ENCODE results near the gene PDE8B.

PDE8B gene

GRCh38 chr5:77322406-77322805, 111.9 kb downstream of the PDE8B start:
- no peaks in the 10 kb centered on the region for H3K9me3 Mint-ChIP-seq
- no peaks in the 10 kb centered on the region for H3K36me3 Mint-ChIP-seq (ENCODE audit: low read depth)

DNA sequence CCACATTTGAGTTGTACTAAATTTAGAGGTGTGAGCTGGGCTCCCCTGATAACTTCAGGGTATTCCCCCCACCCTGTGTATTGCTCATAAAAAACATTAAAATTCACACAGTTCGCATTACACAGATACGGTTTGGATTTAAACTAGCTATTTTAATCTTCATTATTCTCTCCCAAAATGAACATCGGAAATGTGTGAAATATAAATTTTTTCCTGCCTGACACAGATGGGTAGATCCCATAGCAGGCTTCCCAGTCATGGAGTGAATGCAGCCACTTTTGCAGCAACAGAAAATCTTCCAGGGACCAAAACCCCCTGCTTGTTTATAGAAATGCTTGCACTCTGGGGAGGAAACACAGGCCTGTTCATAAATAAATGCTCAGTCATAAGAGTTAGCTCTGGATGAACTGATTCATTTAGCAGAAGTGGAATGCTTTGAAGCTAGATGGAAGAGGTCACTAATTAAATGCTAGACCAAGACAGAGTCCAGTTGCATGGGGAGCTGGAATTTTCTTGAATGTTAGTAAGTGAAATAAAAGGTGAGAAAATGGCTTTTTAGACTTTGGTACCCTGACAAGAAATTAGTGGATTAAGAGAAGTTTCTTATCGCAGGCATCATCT, 115.6 kb downstream of the PDE8B start:
- peaks cover 21% of the 10 kb centered on the region for H3K4me1 Mint-ChIP-seq (ENCODE audit: low read depth)
- H3K9me3 Mint-ChIP-seq: no peaks in the 10 kb centered on the region
- H3K27ac Mint-ChIP-seq: no peak overlapping the region
- DNase-seq: no peak
- H3K27me3 Mint-ChIP-seq: peaks cover 11% of the 10 kb centered on the region
- H3K4me3 Mint-ChIP-seq: no peak overlapping the region
- no peaks in the 10 kb centered on the region for H3K36me3 Mint-ChIP-seq (ENCODE audit: low read depth)

More at GRCh38 chr5:77322406-77322805, 111.9 kb downstream of the PDE8B start:
- DNase-seq: no peak
- Mint-ChIP-seq H3K4me1 (ENCODE audit: low read depth) (no peaks in the 10 kb centered on the region), H3K27ac (no peak overlapping the region), H3K27me3 (peaks cover 5% of the 10 kb centered on the region), H3K4me3 (no peak overlapping the region)

- Mint-ChIP-seq H3K36me3 (ENCODE audit: low read depth) (no peaks in the 10 kb centered on the region), H3K4me1 (ENCODE audit: low read depth) (peaks cover 21% of the 10 kb centered on the region), H3K4me3 (no peak overlapping the region), H3K27ac (no peak overlapping the region), H3K27me3 (peaks cover 13% of the 10 kb centered on the region), H3K9me3 (no peaks in the 10 kb centered on the region)
- no peak for DNase-seq
Measured at GRCh38 chr5:77326986-77327734, 116.7 kb downstream of the PDE8B start.

DNA sequence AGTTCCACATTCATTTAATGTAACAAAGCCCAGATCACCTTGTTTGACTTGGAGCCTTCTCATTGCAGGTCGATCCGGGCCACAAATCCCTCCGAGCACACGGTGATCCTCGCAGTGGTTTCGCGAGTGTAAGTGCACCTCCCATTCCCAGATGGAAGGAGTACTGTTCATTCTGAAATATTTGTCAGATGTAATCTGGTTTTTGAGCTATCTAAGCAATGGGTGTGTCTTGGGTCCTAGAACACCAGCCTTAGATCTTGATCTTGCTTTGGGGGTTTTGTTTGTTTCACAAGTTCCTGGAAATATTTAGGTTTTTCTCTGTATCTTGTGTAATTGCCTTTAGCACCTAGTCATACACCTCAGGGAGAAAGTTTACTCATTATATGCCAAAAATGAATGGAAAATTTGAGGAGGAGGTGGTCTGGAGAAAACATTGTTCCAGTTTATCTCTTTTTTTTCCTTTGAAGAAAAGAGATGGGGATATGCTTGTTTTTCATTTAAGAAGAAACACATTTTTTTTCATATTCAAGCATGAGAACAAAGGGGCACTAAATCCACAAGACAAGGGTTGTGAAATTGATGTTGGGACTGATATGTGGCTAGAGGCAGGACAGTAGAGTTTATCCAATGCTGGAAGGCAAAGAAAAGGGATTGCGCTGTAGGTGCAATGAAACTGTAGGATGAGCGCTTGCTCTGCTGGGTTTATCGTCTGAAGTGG, 118.6 kb downstream of the PDE8B start:
- no peak for DNase-seq
- Mint-ChIP-seq H3K27ac (peak overlapping the region; percentile 79), H3K9me3 (no peaks in the 10 kb centered on the region), H3K4me3 (no peak overlapping the region), H3K36me3 (ENCODE audit: low read depth) (no peaks in the 10 kb centered on the region), H3K27me3 (peaks cover 13% of the 10 kb centered on the region), H3K4me1 (ENCODE audit: low read depth) (peaks cover 21% of the 10 kb centered on the region)

GRCh38 chr5:77329664-77330430, 119.4 kb downstream of the PDE8B start:
- no peaks in the 10 kb centered on the region for H3K36me3 Mint-ChIP-seq (ENCODE audit: low read depth)
- no peak for DNase-seq
- peak overlapping the region; percentile 79 for H3K27ac Mint-ChIP-seq
- peaks cover 13% of the 10 kb centered on the region for H3K27me3 Mint-ChIP-seq
- H3K4me3 Mint-ChIP-seq: no peak overlapping the region
- H3K9me3 Mint-ChIP-seq: no peaks in the 10 kb centered on the region
- H3K4me1 Mint-ChIP-seq (ENCODE audit: low read depth): peaks cover 21% of the 10 kb centered on the region

DNA sequence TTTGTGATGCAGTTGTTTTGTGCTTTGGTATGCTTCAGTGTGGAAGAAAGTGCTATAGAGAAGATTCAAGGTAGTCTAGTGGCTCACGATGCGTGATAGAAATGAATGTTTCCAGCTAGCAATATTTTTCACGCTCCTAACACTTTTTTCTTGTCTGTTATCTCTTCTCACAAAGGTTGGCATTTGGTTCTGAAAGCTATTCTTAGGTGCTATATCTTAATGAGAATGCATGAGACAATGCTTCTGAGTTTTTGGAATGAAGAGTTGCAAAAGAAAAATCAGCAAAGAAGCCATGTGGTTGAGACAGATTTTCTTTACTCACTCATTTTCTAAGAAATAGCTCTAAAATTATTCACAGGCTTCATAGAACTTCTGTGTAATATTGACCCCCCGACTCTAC, 122.6 kb downstream of the PDE8B start:
- H3K27ac Mint-ChIP-seq: no peak overlapping the region
- H3K4me3 Mint-ChIP-seq: no peak overlapping the region
- H3K36me3 Mint-ChIP-seq (ENCODE audit: low read depth): no peaks in the 10 kb centered on the region
- H3K4me1 Mint-ChIP-seq (ENCODE audit: low read depth): peaks cover 19% of the 10 kb centered on the region
- peaks cover 10% of the 10 kb centered on the region for H3K27me3 Mint-ChIP-seq
- no peak for DNase-seq
- no peaks in the 10 kb centered on the region for H3K9me3 Mint-ChIP-seq

DNA sequence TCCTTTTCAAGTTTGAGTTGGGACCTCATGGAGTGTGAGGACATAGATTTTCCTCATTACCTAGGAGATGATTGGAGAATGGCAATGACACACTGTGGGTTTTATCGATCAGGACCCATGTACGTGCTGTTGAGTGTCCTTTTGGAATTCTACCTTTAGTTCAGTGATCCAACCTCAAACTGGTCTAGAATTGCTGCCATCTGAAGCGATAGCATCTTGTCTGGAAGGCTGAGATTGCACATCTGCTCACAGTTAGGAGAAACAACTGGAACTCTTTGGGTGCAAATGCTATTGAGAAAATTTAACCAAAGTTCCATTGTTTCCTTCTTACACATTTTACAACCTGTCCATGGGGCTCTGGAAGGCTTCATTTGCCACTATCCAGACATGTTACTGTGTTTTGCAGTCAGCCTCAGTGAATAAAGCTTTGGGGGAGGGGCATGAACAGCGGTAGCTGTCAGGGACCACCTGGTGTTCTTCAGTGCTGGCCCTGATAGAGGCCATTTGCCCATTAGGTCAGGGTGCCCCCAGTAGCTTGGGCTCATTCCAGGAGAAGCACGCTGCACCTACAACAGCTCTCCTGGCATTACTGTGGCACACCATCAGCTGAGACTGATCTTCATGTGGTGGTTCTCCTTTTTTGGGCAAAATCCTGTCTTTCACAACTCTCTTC, 123.1 kb downstream of the PDE8B start:
- Mint-ChIP-seq H3K36me3 (ENCODE audit: low read depth) (no peaks in the 10 kb centered on the region), H3K9me3 (no peaks in the 10 kb centered on the region), H3K27me3 (peaks cover 10% of the 10 kb centered on the region), H3K4me3 (no peak overlapping the region), H3K4me1 (ENCODE audit: low read depth) (peaks cover 16% of the 10 kb centered on the region), H3K27ac (no peak overlapping the region)
- DNase-seq: no peak

- DNase-seq: no peak
Measured at GRCh38 chr5:77337246-77337645, 126.8 kb downstream of the PDE8B start.

GRCh38 chr5:77337686-77338085, 127.2 kb downstream of the PDE8B start:
- DNase-seq: no peak
- no peaks in the 10 kb centered on the region for H3K9me3 Mint-ChIP-seq

More at GRCh38 chr5:77337246-77337645, 126.8 kb downstream of the PDE8B start:
- Mint-ChIP-seq H3K36me3 (ENCODE audit: low read depth) (no peaks in the 10 kb centered on the region), H3K4me1 (ENCODE audit: low read depth) (no peaks in the 10 kb centered on the region), H3K27me3 (no peaks in the 10 kb centered on the region), H3K9me3 (no peaks in the 10 kb centered on the region), H3K27ac (no peak overlapping the region), H3K4me3 (no peak overlapping the region)

GRCh38 chr5:77339337-77339890, 128.9 kb downstream of the PDE8B start:
- H3K27me3 Mint-ChIP-seq: no peaks in the 10 kb centered on the region
- H3K9me3 Mint-ChIP-seq: no peaks in the 10 kb centered on the region
- DNase-seq: no peak
- H3K36me3 Mint-ChIP-seq (ENCODE audit: low read depth): no peaks in the 10 kb centered on the region
- no peaks in the 10 kb centered on the region for H3K4me1 Mint-ChIP-seq (ENCODE audit: low read depth)
- H3K4me3 Mint-ChIP-seq: no peak overlapping the region
- H3K27ac Mint-ChIP-seq: no peak overlapping the region

More at GRCh38 chr5:77337686-77338085, 127.2 kb downstream of the PDE8B start:
- Mint-ChIP-seq H3K4me3 (no peak overlapping the region), H3K4me1 (ENCODE audit: low read depth) (no peaks in the 10 kb centered on the region), H3K27ac (no peak overlapping the region), H3K27me3 (no peaks in the 10 kb centered on the region), H3K36me3 (ENCODE audit: low read depth) (no peaks in the 10 kb centered on the region)

DNA sequence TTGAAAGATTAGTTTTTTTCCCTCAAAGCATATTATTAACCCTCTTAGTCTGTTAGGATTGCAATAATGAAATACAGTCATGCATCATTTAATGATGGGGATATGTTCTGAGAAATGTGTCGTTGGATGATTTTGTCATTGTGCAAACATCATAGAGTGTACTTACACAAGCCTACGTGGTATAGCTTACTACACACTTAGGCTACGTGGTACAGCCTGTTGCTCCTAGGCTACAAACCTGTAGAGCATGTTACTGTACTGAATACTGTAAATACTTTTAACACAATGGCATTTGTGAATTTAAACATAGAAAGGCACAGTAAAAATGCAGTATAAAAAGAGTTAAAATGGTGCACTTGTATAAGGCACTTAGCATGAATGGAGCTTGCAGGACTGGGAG, 132.7 kb downstream of the PDE8B start:
- Mint-ChIP-seq H3K27me3 (no peaks in the 10 kb centered on the region), H3K27ac (no peak overlapping the region), H3K4me3 (no peak overlapping the region), H3K9me3 (no peaks in the 10 kb centered on the region), H3K36me3 (ENCODE audit: low read depth) (no peaks in the 10 kb centered on the region), H3K4me1 (ENCODE audit: low read depth) (no peaks in the 10 kb centered on the region)
- DNase-seq: no peak

DNA sequence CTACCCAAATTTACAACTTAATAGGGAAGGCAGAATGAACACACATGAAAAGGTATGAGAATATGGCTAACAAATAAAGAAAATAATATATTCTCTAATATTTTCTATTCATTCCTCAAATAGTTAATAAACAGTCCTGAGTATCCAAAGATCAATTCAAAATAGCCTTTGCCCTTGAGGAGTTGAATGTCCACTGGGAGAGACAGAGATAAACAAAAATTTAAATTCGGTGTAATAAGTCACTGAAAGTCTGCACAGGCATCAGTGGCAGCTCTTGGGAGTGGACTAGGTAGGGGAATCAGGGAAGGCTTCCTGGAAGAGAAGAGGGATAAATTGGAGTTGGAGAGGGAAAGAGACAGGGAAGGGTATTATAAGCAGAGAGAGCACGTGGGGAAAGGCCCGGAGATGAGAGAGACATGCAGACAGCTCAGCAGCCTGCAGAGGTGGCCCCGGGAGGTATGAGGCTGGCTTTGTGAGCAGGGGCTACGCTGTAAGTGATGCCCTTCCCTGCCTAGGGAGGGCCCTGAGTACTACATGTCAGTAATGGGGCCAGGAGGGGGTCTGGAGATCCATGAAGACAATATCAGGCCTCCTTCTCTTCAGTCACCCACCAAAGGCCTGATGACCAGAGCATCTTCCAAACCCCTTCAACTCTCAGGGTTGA, 137.1 kb downstream of the PDE8B start:
- H3K4me3 Mint-ChIP-seq: no peak overlapping the region
- DNase-seq: no peak
- no peaks in the 10 kb centered on the region for H3K27me3 Mint-ChIP-seq
- no peaks in the 10 kb centered on the region for H3K4me1 Mint-ChIP-seq (ENCODE audit: low read depth)
- H3K9me3 Mint-ChIP-seq: no peaks in the 10 kb centered on the region
- H3K27ac Mint-ChIP-seq: no peak overlapping the region
- H3K36me3 Mint-ChIP-seq (ENCODE audit: low read depth): no peaks in the 10 kb centered on the region

DNA sequence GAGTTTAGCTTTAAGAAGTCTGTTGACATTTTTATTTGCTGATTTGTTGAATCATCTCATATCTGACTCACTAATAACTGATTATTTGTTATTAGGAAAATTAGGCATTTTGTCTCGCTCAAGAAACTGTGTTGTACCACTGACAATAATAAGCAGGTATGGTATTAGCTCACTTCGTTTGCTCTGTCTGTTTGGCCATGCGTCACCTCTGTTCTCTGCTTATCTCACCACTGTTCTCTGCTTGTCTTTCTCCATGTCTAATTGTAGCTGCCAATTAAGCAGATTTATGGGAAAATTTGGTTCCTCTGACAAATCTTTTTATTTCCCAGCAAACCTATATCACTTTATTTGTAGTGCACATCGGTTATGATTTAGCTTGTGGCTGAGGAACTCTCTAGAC, 142.8 kb downstream of the PDE8B start:
- H3K4me3 Mint-ChIP-seq: no peak overlapping the region
- H3K4me1 Mint-ChIP-seq (ENCODE audit: low read depth): peaks cover 21% of the 10 kb centered on the region
- peaks cover 4% of the 10 kb centered on the region for H3K27me3 Mint-ChIP-seq
- no peaks in the 10 kb centered on the region for H3K9me3 Mint-ChIP-seq
- no peak for DNase-seq
- H3K36me3 Mint-ChIP-seq (ENCODE audit: low read depth): no peaks in the 10 kb centered on the region
- H3K27ac Mint-ChIP-seq: no peak overlapping the region

Data from activated T-cell treated with anti-CD3 and anti-CD28 coated beads, Interleukin-2, amount 50 U/mL, for 24 hours (primary cell).